ENCODE measurements around the gene STXBP6. TPM values are rescaled to one million over a fixed set of nuclear protein-coding genes. Genes with fewer than 3 reads are reported as not detected.

Gene STXBP6
- total RNA-seq, 1 experiment from 2014 or later: not detected

DNA sequence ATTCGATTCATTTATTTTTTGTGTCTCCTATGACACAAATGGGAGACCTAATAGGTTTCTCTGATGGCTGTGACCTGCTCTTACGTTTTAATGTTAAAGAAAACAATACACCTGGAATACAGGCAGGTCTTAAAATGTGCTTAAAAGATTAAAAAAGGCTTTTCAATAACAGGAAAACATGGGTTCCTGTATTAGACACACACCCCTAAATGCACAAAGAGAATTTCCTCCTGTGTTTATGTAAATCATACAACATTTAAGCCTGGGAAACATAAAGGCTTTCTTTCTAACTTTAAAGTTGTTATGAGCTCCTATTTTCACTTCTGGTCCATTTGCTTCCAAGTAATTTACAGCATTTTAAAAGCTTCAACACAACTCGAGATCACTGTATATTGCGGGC lies 191.3 kb downstream of the STXBP6 start:
- H3K9me3 ChIP-seq (ENCODE audit: control insufficient read depth, insufficient read depth, low read depth, low read length): no peaks in the 10 kb centered on the region
- in situ Hi-C loops (cut with HindIII; ENCODE audit: low pct_unique_long_range_greater_than_20kb, low sequenced_read_pairs): no loop called here
- no peak overlapping the region for H3K27ac ChIP-seq (ENCODE audit: low read length)
- ATAC-seq (no peak), DNase-seq (ENCODE audit: low read depth, low spot score) (no peak)
- TF ChIP-seq, protein P1, sequence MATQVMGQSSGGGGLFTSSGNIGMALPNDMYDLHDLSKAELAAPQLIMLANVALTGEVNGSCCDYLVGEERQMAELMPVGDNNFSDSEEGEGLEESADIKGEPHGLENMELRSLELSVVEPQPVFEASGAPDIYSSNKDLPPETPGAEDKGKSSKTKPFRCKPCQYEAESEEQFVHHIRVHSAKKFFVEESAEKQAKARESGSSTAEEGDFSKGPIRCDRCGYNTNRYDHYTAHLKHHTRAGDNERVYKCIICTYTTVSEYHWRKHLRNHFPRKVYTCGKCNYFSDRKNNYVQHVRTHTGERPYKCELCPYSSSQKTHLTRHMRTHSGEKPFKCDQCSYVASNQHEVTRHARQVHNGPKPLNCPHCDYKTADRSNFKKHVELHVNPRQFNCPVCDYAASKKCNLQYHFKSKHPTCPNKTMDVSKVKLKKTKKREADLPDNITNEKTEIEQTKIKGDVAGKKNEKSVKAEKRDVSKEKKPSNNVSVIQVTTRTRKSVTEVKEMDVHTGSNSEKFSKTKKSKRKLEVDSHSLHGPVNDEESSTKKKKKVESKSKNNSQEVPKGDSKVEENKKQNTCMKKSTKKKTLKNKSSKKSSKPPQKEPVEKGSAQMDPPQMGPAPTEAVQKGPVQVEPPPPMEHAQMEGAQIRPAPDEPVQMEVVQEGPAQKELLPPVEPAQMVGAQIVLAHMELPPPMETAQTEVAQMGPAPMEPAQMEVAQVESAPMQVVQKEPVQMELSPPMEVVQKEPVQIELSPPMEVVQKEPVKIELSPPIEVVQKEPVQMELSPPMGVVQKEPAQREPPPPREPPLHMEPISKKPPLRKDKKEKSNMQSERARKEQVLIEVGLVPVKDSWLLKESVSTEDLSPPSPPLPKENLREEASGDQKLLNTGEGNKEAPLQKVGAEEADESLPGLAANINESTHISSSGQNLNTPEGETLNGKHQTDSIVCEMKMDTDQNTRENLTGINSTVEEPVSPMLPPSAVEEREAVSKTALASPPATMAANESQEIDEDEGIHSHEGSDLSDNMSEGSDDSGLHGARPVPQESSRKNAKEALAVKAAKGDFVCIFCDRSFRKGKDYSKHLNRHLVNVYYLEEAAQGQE (IDR thresholded peaks at IDR 0.05; ENCODE audit: insufficient read depth in 1 of 2, low read depth in 2 of 2, low read length in 1 of 2): no peak
- TF ChIP-seq SIN3A (IDR thresholded peaks at IDR 0.05; ENCODE audit: borderline replicate concordance, insufficient read depth, low read depth, low read length) (no peak), TCF7L2 (IDR thresholded peaks at IDR 0.05; ENCODE audit: low read depth, low read length) (no peak), POLR2AphosphoS5 (IDR thresholded peaks at IDR 0.05; ENCODE audit: low read depth, low read length) (no peak)
- TF ChIP-seq, protein P2, sequence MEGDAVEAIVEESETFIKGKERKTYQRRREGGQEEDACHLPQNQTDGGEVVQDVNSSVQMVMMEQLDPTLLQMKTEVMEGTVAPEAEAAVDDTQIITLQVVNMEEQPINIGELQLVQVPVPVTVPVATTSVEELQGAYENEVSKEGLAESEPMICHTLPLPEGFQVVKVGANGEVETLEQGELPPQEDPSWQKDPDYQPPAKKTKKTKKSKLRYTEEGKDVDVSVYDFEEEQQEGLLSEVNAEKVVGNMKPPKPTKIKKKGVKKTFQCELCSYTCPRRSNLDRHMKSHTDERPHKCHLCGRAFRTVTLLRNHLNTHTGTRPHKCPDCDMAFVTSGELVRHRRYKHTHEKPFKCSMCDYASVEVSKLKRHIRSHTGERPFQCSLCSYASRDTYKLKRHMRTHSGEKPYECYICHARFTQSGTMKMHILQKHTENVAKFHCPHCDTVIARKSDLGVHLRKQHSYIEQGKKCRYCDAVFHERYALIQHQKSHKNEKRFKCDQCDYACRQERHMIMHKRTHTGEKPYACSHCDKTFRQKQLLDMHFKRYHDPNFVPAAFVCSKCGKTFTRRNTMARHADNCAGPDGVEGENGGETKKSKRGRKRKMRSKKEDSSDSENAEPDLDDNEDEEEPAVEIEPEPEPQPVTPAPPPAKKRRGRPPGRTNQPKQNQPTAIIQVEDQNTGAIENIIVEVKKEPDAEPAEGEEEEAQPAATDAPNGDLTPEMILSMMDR (IDR thresholded peaks at IDR 0.05): no peak
- H3K27me3 ChIP-seq (ENCODE audit: control insufficient read depth, insufficient read depth, low read length): no peaks in the 10 kb centered on the region
- CTCF ChIA-PET: no interaction called here
- no peaks in the 10 kb centered on the region for H3K4me1 ChIP-seq (ENCODE audit: control insufficient read depth, insufficient read depth, low read length)
- no peaks in the 10 kb centered on the region for H3K36me3 ChIP-seq (ENCODE audit: control insufficient read depth, insufficient read depth, low read length)
- no TSS peak for BruUV-seq (replicated peaks)
- intact Hi-C loops (cut with micrococcal nuclease; ENCODE audit: unreplicated experiment): no loop called here
- H3K4me3 ChIP-seq (ENCODE audit: low read depth in 2 of 2, low read length in 2 of 2): no peak overlapping the region
- POLR2A ChIA-PET: no interaction called here

GRCh38 chr14:24858052-24858451 lies 191.9 kb downstream of the STXBP6 start:
- H3K4me1 ChIP-seq (ENCODE audit: control insufficient read depth, insufficient read depth, low read length): no peaks in the 10 kb centered on the region
- no peak for DNase-seq (ENCODE audit: low read depth, low spot score)
- ChIA-PET POLR2A (no interaction called here), CTCF (no interaction called here)
- no peaks in the 10 kb centered on the region for H3K36me3 ChIP-seq (ENCODE audit: control insufficient read depth, insufficient read depth, low read length)
- TF ChIP-seq, protein P1 (IDR thresholded peaks at IDR 0.05; ENCODE audit: insufficient read depth in 1 of 2, low read depth in 2 of 2, low read length in 1 of 2): no peak
- TF ChIP-seq POLR2AphosphoS5 (IDR thresholded peaks at IDR 0.05; ENCODE audit: low read depth, low read length) (no peak), SIN3A (IDR thresholded peaks at IDR 0.05; ENCODE audit: borderline replicate concordance, insufficient read depth, low read depth, low read length) (no peak), TCF7L2 (IDR thresholded peaks at IDR 0.05; ENCODE audit: low read depth, low read length) (no peak)
- TF ChIP-seq, protein P2 (IDR thresholded peaks at IDR 0.05): no peak
- H3K4me3 ChIP-seq (ENCODE audit: low read depth in 2 of 2, low read length in 2 of 2): no peak overlapping the region
- no peaks in the 10 kb centered on the region for H3K9me3 ChIP-seq (ENCODE audit: control insufficient read depth, insufficient read depth, low read depth, low read length)
- BruUV-seq (replicated peaks): no TSS peak
- intact Hi-C loops (cut with micrococcal nuclease; ENCODE audit: unreplicated experiment): no loop called here
- no peak overlapping the region for H3K27ac ChIP-seq (ENCODE audit: low read length)
- in situ Hi-C loops (cut with HindIII; ENCODE audit: low pct_unique_long_range_greater_than_20kb, low sequenced_read_pairs): no loop called here
- H3K27me3 ChIP-seq (ENCODE audit: control insufficient read depth, insufficient read depth, low read length): no peaks in the 10 kb centered on the region
- ATAC-seq: no peak
